HuH-7 (cell line): Measurements from ENCODE around the gene FBLN7.
"Not testable (repeated sequence)": the region's sequence is repeated elsewhere in the genome, so short reads cannot be mapped to it uniquely, and the experiment has no call there.

Experiments
- DNase-seq: peaks from one replicate; pipeline ENCODE4 v3.0.0; 2011; ENCODE audit warnings: low spot score

FBLN7 gene

DNA sequence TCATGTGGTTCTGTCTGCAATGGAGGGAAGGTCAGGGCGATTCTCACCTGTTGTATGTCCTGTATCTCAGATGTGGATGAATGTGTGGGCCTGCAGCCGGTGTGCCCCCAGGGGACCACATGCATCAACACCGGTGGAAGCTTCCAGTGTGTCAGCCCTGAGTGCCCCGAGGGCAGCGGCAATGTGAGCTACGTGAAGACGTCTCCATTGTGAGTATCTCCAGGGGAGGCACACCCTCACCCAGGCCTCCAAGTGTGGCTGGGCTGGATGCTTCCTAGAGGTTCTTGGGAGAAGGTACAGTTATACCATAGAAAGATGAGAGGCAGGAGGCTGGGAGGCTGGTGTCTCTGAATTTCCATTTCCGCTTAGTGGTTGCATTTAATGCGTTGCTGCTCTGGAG, 46.9 kb downstream of the FBLN7 start:
- no peak for DNase-seq

DNA sequence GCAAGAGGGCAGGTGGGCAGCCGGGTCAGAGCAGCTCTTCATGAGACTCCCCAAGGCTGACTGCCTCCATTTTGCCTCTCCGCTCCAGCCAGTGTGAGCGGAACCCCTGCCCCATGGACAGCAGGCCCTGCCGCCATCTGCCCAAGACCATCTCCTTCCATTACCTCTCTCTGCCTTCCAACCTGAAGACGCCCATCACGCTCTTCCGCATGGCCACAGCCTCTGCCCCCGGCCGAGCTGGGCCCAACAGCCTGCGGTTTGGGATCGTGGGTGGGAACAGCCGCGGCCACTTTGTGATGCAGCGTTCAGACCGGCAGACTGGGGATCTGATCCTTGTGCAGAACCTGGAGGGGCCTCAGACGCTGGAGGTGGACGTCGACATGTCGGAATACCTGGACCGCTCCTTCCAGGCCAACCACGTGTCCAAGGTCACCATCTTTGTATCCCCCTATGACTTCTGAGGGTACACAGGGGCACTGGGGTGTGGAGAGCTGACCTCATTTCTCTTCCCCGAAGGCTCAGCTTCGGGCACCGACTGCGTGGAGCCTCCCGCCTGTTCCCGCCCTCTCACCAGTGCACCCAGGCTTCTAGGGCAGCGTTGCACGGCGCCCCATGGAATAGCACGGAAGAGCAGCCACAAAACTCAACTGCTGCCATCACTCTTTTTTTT, 49.0 kb downstream of the FBLN7 start:
- DNase-seq, result no peak

DNA sequence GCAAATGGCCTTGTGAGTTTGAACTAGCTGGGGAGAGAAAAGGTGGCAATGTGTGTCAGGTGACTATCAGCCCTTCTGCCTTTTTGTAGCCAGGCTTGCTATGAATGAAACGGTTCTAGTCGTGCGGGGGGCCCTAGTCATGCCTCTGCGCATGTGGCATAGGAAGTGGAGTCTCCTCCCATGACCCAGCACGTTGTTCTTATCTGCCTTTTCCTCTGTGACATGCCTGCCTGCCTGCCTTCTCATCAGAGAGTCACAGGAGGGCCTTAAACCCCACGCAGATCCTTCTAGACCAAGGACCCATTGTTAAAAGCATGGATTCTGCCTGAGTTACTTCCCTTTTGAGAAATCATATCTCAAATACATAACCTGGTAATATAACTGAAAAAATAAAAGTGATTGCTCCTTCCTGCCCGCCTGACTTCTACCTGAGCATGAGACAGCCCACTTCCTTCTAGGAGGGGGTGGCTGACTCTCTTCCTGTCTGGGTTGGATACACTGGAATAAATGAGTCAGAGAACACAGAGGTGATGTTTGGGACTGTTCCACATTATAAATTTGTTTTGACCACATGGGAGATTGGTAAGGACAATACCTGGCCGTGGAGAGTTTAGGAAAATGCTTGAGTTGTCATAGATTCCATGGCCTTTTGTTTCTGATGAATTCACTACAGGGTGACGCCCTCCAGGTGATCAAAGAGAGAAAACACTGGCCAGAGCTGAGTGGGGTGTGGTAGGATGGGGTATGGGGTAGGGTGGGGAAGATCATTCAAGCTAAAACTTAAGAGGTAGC, 49.8 kb downstream of the FBLN7 start:
- no peak for DNase-seq

DNA sequence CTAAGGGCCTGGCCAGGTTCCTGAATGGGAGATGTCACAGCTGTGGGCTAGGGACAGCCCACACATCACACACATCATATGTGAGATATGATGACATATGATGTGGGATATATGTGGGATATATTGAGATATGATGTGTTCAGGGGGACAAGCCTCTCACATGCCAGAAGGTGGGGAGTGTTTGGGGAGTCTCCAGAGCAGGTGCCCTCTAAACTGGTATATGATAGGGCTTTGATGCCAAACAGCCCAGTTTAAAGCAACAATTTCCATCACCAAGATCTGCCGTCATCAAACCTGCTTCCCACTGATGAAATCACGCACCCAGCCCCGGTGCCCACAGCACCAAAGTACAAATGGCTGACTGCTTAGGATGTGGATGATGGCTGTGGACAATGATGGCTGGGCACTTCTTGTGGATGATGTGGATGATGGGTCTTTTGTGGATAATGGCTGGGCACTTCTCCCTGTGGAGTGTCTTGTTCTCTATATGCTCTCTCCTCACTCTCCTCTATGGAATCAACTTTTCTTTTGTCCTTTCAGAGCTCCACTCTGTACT, 50.9 kb downstream of the FBLN7 start:
- no peak for DNase-seq

DNA sequence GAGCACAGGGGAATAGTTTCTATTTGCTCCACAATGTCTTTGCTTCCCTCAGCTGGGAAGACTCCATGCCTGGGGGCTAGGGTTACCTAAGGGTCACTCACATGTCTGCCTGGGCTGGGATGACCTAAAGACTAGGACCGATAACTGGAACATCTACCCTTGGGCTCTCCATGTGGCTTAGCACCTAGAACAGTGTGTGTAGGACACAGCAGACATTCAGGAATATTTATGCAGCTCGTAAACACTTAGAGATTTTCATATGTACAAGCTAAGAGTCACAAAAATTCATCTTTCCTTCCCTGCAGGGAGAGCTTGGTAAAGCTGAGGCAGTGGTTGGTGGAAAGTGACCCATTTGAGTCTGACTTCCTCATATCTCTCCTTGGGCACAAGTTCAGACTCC, 55.8 kb downstream of the FBLN7 start:
- DNase-seq, result no peak

DNA sequence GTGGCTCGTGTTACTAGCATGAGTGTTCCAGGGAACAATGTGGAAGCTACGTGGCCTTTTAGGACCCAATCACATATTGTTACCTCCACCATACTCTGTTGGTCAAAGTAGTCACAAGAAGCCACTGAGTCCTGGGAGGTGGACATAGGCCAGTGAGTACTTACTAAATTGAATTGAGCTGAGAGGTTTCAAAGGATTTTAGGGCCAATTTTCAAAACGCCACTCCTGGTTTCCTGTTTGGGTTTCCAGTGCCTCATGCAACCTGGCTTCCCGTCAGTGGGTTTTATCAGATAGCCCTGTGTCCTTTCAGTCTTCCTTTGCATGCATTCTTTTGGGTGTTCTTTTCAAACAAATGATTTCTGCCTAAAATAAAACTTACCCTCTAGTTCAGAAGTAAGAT, 56.3 kb downstream of the FBLN7 start:
- DNase-seq, result no peak

DNA sequence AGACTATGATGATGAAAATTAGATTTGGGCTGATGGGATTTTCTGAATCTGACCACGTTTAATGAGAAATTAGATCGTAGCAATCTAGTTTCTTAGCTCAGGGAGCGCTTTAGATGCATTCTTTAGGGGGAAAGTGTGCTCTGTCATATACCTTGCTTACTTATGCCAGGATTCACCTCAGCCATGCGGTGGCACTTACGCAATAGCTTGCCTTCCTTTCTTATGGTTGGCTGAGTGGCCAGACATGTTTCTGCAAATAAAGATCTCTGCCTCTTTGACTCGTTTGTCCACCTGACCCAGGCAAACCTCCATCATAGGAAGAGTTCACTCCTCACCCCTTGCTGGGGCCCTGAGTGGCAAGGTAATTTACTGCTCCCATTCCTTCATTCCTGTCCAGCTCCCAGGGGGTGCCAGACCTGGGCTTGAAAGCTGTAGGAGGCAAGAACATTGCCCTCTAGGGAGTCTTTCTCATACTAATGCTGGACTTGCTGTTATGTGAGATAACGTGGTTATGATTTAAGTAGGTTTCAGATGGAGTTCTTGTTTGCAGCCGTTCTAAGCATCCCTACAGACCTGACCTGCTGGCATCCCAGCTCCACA, 57.1 kb downstream of the FBLN7 start:
- DNase-seq, result no peak

DNA sequence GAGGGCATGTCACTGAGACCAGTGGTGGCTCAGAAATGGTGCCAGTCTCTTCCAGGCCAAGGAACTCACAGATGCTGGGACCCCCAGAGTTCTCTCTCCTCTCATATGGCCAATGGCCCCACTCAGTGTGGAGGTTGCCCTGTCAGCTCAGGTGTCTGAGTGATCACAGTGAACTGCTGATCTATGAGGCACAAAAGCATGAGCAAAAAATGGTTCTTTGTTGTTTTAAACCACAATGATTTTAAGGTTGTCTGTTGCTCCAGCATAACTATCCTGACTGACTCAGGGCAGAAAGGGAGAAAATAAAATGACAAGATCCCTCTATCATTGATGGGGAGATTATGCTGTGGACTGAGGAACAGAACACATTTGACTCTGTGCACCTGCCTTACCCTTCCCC, 57.8 kb downstream of the FBLN7 start:
- no peak for DNase-seq

DNA sequence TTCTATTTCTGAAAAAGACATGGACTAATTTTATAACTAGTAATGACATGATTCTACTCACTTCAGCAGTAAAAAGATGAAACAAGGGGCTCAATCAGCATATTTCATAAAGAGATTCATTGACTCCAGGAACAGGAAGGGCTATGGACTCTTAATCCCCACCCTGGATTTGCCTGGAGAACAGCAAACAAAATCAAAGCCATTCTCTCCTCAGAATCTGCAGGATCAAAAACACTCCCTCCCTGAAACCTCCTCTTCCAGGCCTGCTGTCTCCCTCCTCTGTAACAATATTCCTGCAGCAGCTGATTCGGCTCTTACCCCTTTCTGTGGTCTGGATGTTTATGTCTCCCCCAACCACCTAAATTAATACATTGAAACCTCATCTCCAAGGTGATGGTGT, 59.7 kb downstream of the FBLN7 start:
- no peak for DNase-seq

DNA sequence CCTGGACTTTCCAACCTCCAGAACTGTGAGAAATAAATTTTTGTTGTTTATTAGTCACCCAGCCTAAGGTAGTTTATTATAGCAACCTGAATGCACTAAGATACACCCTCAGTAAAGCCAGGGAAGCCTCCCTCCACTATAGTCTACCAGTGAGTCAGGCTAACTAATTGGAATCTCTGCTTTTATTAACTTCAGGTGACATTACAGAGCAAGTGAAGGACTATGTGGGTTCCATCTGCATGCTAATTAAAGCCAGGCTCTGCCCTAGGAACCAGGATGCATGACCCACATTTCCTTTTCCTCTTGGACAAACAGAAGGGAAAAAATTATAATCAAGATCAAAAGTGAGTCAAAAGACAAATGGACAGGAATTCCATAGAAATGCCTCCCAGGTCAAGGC, 60.6 kb downstream of the FBLN7 start:
- DNase-seq, result no peak

DNA sequence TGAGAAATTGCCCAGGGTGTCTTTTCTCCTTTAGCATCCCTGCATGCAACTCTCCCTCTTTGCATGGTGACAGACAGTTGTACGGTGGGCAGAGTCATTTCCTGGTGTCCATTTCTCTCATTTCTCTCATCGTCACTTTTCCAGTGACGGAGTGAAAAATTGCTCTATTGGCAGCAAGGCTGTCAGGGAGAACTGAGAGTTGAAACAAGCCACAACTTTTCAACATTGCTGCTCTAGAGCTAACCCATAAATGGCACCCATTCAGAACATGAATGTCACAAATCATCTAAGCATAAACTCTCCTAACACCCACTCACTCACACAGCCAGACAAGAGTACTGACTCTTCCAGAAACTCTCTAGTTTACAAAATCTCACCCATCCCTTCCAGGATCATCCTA, 61.0 kb downstream of the FBLN7 start:
- no peak for DNase-seq

DNA sequence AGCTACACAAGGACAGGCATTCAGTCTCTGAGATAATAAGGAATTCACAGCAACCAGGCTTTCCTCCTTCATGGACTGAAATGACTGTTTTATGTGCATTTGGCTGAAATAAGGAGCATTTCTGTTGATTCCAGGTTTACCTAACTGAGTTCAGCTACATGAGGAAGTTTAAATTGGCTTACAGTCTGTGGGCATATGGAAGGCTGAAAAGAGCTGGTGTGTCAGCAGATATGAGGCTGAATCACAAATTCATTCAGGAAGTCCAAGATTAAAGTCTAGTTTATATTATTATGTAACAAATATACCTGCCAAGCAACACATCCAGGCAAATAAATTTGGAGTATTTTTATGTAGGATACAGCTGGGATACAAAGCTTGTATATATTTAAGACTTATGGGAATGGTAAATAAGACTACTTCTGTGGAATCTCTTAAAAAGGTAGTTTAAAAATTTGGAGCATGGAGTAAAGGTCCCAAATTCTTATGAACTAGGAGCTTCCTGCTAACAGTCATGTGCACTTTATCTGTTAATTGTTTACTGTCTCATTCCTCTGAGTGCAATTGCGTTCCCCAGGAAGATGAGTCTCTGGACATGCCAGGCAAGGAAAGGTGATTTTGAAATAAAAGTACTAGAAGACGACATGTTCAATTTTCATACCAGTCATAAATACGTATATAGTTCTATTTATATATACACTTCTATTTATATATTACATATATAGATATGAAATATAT, 63.7 kb downstream of the FBLN7 start:
- DNase-seq, result no peak

DNA sequence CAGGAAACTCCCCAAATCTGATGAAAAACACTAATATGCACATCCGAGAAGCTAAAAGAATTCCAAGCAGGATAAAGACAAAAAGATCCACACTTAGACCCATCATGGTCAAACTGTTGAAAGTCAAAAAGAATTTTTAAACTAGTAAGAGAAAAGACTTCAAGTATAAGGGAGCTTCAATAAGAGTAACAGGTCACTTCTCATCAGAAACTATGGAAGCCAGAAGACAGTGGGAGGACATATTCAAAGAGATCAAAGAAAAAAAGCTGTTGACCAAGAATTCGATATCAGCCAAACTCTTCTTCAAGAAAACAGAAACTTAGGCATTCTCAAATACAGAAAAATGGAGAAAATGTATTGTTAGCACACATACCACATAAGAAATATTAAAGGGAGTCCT, 66.2 kb downstream of the FBLN7 start:
- no peak for DNase-seq

DNA sequence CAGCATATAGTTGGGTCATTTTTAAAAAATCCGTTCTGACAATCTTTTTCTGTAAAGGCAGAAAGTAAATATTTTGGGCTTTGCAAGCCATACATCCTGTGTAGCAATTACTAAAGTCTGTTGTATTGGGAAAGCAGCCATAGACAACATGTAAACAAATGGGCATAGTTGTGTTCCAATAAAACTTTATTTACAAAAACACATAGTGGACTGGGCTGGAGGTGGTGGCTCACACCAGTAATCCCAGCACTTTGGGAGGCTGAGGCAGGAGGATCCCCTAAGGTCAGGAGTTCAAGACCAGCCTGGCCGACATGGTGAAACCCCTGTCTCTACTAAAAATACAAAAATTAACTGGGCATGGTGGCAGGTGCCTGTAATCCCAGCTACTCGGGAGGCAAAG, 69.7 kb downstream of the FBLN7 start:
- DNase-seq, result not testable (repeated sequence)

DNA sequence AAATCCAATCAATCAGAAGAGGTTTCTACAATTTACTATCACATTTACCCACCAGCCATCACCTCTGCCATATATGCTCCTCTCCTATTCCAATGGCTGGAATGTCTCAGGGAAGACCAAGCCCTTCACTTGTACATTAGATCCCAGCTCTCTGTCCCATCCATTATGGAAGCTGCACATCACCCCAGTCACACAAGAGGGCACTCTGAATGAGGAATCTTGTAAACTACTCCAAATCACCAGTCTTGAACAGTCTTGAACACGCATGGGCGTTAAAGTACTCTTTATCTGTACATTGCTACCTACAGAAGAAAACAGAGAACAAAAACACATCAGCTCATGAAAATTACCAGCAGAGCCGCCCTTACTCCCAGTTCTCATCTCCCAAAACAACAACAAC, 78.0 kb downstream of the FBLN7 start:
- DNase-seq, result peak; percentile 30

DNA sequence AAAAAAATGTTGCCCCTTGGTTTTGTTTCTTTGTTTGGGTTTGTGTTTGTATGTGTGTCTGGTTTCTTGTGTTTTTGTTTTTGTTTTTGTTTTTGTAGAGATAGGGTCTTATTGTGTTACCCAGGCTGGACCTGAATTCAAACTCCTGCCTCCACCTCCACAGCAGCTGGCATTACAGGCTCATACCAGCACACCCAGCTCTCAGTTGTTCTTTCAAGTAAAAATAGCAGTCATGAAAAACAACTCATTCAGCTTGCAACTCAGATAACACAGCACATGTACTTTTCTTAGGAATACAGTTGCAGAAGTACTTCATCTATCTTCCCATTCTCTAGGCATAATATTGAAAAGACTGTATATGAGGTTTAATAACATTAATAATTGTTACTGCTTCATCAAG, 79.7 kb downstream of the FBLN7 start:
- DNase-seq, result no peak

DNA sequence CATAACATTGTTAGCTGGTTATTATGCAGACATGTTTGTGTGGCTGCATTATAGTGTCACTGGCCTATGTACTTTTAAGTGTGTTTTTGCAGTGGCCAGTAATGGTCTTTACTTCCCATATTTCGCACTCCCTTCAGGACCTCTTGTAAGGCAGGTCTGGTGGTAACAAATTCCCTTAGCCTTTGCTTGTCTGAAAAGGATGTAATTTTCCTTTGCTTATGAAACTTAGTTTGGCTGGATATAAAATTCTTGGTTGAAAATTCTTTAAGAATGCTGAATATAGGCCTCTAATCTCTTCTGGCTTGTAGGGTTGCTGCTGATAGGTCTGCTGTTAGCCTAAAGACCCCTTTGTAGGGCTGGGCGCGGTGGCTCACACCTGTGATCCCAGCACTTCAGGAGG, 82.0 kb downstream of the FBLN7 start:
- DNase-seq, result no peak

DNA sequence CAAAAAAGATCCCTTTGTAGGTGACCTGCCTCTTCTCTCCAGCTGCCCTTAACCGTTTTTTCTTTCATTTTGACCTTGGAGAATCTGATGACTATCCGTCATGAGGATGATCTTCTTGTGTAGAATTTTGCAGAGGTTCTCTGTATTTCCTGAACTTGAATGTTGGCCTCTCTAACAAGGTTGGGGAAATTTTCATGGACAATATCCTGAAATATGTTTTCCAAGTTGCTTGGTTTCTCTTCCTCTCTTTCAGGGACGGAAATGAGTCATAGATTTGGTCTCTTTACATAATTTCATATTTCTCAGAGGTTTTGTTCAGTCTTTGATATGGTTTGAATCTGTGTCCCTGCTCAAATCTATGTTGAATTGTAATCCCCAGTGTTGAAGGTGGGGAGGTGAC, 82.6 kb downstream of the FBLN7 start:
- no peak for DNase-seq

DNA sequence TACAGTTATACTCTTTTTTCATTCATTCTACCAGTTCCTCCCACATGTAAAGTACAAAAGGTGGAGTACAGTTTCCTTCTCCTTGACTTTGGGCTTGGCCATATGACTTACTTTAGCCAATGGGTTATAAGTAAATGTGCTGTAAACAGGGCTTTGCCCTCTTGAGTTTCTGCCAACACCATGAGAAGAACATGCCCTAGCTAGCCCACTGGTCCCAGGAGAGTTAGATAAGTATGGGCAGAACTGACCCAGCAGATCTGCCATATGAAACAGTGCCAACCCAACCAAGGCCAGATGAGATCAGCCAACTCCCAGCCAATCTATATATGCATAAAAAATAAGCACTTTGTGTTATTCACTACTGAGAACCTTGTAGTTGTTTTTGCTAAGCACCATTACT, 91.2 kb downstream of the FBLN7 start:
- DNase-seq, result no peak

DNA sequence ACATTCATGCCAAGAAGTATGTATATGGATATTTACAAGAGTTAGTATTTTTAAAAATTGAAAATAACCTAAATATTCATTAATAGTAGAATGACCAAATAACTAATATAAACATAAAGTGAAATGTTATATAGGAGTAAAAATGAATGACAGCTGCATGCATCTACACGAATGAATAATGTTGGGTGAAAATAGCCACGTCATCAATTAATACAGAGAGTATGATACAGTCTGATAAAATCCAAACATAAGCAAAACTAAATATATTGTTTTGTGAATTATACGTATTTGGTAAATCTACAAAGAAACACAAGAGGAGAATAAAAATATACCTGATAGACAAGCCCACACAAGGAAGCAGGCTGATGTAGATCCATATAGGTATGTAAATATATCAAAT, 92.2 kb downstream of the FBLN7 start:
- no peak for DNase-seq
